Prostate gland (tissue), 2 donors: ENCODE measurements around the gene RPS6KA3. TPM values are rescaled to one million over a fixed set of nuclear protein-coding genes. Genes with fewer than 3 reads are reported as not detected.

Experiments used
- DNase-seq: peaks from one replicate; pipeline ENCODE4 v3.0.0-alpha.2; 2019; ENCODE audit warnings: low spot score
- H3K27ac ChIP-seq, 2 donors: fragments of 200-600 bp; sonication (generic); 2 replicates each; pipeline ENCODE4 v1.5.1; 2017 to 2019
- H3K27me3 ChIP-seq: fragments of 200-600 bp; sonication (generic); replicated peaks from 2 replicates; pipeline ENCODE4 v1.5.1; 2019; ENCODE audit not compliant: insufficient read depth
- H3K36me3 ChIP-seq, 2 donors: fragments of 200-600 bp; sonication (generic); 1 replicate in 1 of 2; 2 replicates in 1 of 2; pipeline versions ENCODE4 v1.5.1 to v1.8.1; 2017 to 2019
- H3K4me1 ChIP-seq: fragments of 200-600 bp; sonication (generic); replicated peaks from 2 replicates; pipeline ENCODE4 v1.5.1; 2019
- H3K4me3 ChIP-seq, 2 donors: fragments of 200-600 bp; sonication (generic); 2 replicates each; pipeline ENCODE4 v1.5.1; 2017 to 2019
- H3K9me3 ChIP-seq: fragments of 200-600 bp; sonication (generic); 2 replicates; pipeline ENCODE4 v1.5.1; 2017
- CTCF ChIP-seq, 4 experiments: fragments of 200-600 bp in 2 of 4; fragments of 450-650 bp in 2 of 4; sonication (generic) in 2 of 4; IDR thresholded peaks; 1 replicate in 3 of 4; 2 replicates in 1 of 4; pipeline ENCODE4 v1.5.1; 2016 to 2019; ENCODE audit warnings: antibody characterized with exemption in 4 of 4, mild to moderate bottlenecking in 2 of 4, moderate library complexity in 2 of 4
- POLR2A ChIP-seq: fragments of 450-650 bp; IDR thresholded peaks from one replicate; pipeline ENCODE4 v1.6.1; 2016; ENCODE audit warnings: antibody characterized with exemption, mild to moderate bottlenecking
- POLR2AphosphoS5 ChIP-seq: sonication (generic); formaldehyde crosslinking; IDR thresholded peaks from one replicate; pipeline ENCODE4 v1.6.1; 2017; ENCODE audit warnings: antibody characterized with exemption
- WGBS: methylation state at CpG from one replicate; pipeline ENCODE4 v1.1.5; 2018; 5-methylcytosine and 5-hydroxymethylcytosine counted together
- intact Hi-C: fragments of 100-400 bp; cut with DNase I; formaldehyde crosslinking; loops from one replicate; pipeline ENCODE4 v1.14.2; 2022
- total RNA-seq, 2 donors: library from RNA; depleted of rRNA; stranded (reverse); fragments of >200 nt; gene quantifications; one replicate each; pipeline ENCODE4 v1.1.0, GENCODE V29; 2016

RPS6KA3 gene
- total RNA-seq, 2 donors from 2014 or later, result 19.8 to 52.8 TPM

GRCh38 chrX:20267931-20268701, 1.4 kb upstream of the RPS6KA3 start:
- Histone ChIP-seq H3K9me3 (no peaks in the 10 kb centered on the region), H3K27me3 (no peaks in the 10 kb centered on the region), H3K4me3 (peak overlapping the region; percentile 57 to 58), H3K27ac (peak overlapping the region; percentile 85 to 88), H3K36me3 (no peaks in the 10 kb centered on the region), H3K4me1 (no peaks in the 10 kb centered on the region)
- intact Hi-C loops, result loop anchor here (5.0 kb wide), 1 partner anchor 126 kb away; the partner anchor contains the start of gene EIF1AX
- peak; percentile 33 for DNase-seq
- 3% methylated on average over 31 of the region's 54 CpGs for WGBS
- TF ChIP-seq POLR2A (no peak), POLR2AphosphoS5 (no peak), CTCF (IDR thresholded peaks at IDR 0.05) (no peak)

- Histone ChIP-seq H3K27ac (peak overlapping the region; percentile 85 to 88), H3K4me3 (peak overlapping the region; percentile 57 to 58), H3K36me3 (no peaks in the 10 kb centered on the region), H3K27me3 (no peaks in the 10 kb centered on the region), H3K9me3 (no peaks in the 10 kb centered on the region), H3K4me1 (no peaks in the 10 kb centered on the region)
- under 1% methylated on average over 12 of the region's 14 CpGs for WGBS
- TF ChIP-seq POLR2AphosphoS5 (no peak), POLR2A (no peak), CTCF (IDR thresholded peaks at IDR 0.05) (no peak)
- DNase-seq, result no peak
- intact Hi-C loops, result loop anchor here (5.0 kb wide), 1 partner anchor 125 kb away; the partner anchor contains the start of gene EIF1AX
Observed at GRCh38 chrX:20267607-20267930, 860 bp upstream of the RPS6KA3 start.

- H3K9me3 ChIP-seq, result no peaks in the 10 kb centered on the region
- no peaks in the 10 kb centered on the region for H3K36me3 ChIP-seq
- H3K27ac ChIP-seq, result peak overlapping the region; percentile 85 to 88
- H3K27me3 ChIP-seq, result no peaks in the 10 kb centered on the region
- peak; percentile 8 for DNase-seq
- TF ChIP-seq POLR2A, result no peak
- no peak for TF ChIP-seq CTCF (IDR thresholded peaks at IDR 0.05)
- no peak for TF ChIP-seq POLR2AphosphoS5
- H3K4me3 ChIP-seq, result peak overlapping the region; percentile 57 to 58
- under 1% methylated on average over 41 of the region's 75 CpGs for whole genome bisulfite sequencing
- intact Hi-C loops, result loop anchor here (5.0 kb wide), 1 partner anchor 124 kb away; the partner anchor contains the start of gene EIF1AX
- H3K4me1 ChIP-seq, result no peaks in the 10 kb centered on the region
Observed at GRCh38 chrX:20265726-20266681, 705 bp downstream of the RPS6KA3 start.

DNA sequence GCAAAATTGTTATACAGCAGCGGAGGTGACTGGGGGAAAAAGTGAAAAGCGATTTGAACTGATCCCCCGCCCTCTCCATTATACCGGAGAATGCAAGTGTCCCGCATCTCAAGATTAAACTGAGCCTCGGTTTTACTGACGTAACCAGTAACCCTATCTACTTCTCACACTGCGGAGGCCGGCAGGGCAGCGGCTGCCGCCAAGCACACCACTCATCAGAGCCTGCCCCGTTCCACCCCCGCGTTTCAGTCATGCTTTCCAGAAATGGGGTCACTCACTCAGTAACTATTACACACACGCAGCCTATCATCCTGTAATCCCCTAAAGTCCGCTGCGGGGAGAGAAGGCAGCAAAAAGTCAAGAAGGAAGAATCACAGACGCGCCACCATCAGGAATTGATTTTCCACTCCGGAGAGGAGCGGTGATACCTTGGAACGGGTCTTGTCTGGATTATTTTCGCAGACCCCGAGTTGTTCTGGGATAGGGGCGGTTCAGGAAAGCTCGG, 1.4 kb downstream of the RPS6KA3 start:
- H3K27ac ChIP-seq, result peak overlapping the region; percentile 85 to 88
- H3K9me3 ChIP-seq, result no peaks in the 10 kb centered on the region
- no peaks in the 10 kb centered on the region for H3K4me1 ChIP-seq
- peak; percentile 43 for DNase-seq
- intact Hi-C loops, result loop anchor here (5.0 kb wide), 1 partner anchor 123 kb away; the partner anchor contains the start of gene EIF1AX
- H3K36me3 ChIP-seq, result no peaks in the 10 kb centered on the region
- H3K27me3 ChIP-seq, result no peaks in the 10 kb centered on the region
- peak overlapping the region; percentile 57 to 58 for H3K4me3 ChIP-seq
- WGBS, result 1% methylated on average over 25 of the region's 26 CpGs
- TF ChIP-seq CTCF (IDR thresholded peaks at IDR 0.05) (no peak), POLR2AphosphoS5 (peak; percentile 22), POLR2A (peak; percentile 47)
